Neural crest cell (in vitro differentiated cells): ENCODE data around the gene MYRF. TPM values are rescaled to one million over a fixed set of nuclear protein-coding genes. Genes with fewer than 3 reads are reported as not detected.

ENCODE experiments used
- DNase-seq: peaks from one replicate; pipeline ENCODE4 v3.0.0; 2021; ENCODE audit warnings: low read depth, mixed read lengths, low spot score
- H3K27ac Mint-ChIP-seq: one replicate; pipeline ENCODE4 v1.8.0; 2021; ENCODE audit warnings: mild to moderate bottlenecking, mixed read lengths; ENCODE audit not compliant: unreplicated experiment
- H3K27me3 Mint-ChIP-seq: 2 replicates; pipeline ENCODE4 v1.8.0; 2021; ENCODE audit warnings: low read depth, mild to moderate bottlenecking, mixed read lengths
- H3K36me3 Mint-ChIP-seq: 2 replicates; pipeline ENCODE4 v1.8.0; 2021; ENCODE audit warnings: low read depth, mild to moderate bottlenecking, mixed read lengths
- H3K4me1 Mint-ChIP-seq: 2 replicates; pipeline ENCODE4 v1.8.0; 2021; ENCODE audit warnings: mixed read lengths
- H3K4me3 Mint-ChIP-seq: one replicate; pipeline ENCODE4 v1.8.0; 2021; ENCODE audit warnings: mild to moderate bottlenecking, mixed read lengths
- H3K9me3 Mint-ChIP-seq: 2 replicates; pipeline ENCODE4 v1.8.0; 2021; ENCODE audit warnings: mixed read lengths
- total RNA-seq: library from RNA; stranded (reverse); gene quantifications from 2 replicates; pipeline ENCODE4 v1.2.1, GENCODE V29; 2021
- TF ChIP-seq, protein P1 (sequence below): fragments of 200-600 bp; sonication (generic); conservative IDR thresholded peaks from 2 replicates; pipeline ENCODE4 v1.5.0; 2021; ENCODE audit warnings: antibody characterized with exemption, mild to moderate bottlenecking

MYRF gene
- total RNA-seq, 1 donor from 2014 or later: 3.5 TPM

DNA sequence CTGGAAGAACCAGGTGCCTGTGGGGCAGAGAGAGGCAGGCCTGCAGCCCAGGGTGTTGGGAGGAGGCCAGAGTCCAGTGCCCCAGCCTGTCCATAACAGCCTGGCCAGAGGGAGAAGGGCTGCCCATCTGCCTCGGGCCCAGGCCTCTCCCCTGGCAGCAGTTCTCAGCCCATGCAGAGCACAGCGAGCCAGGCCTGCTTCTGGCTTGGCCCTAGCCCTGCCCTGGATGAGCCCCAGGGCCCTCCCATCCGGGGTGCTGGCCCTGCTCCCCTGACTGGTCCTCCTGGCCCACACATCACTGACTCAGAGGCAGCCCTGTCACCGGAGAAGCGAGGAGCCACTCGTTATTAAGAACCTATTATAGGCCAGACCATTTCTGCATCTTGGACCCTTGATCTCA is 19.7 kb upstream of the MYRF start:
- Mint-ChIP-seq H3K27ac (no peak overlapping the region), H3K4me1 (peaks cover 6% of the 10 kb centered on the region), H3K9me3 (no peaks in the 10 kb centered on the region), H3K36me3 (no peaks in the 10 kb centered on the region), H3K27me3 (peaks cover 3% of the 10 kb centered on the region), H3K4me3 (no peak overlapping the region)
- TF ChIP-seq, protein P1, sequence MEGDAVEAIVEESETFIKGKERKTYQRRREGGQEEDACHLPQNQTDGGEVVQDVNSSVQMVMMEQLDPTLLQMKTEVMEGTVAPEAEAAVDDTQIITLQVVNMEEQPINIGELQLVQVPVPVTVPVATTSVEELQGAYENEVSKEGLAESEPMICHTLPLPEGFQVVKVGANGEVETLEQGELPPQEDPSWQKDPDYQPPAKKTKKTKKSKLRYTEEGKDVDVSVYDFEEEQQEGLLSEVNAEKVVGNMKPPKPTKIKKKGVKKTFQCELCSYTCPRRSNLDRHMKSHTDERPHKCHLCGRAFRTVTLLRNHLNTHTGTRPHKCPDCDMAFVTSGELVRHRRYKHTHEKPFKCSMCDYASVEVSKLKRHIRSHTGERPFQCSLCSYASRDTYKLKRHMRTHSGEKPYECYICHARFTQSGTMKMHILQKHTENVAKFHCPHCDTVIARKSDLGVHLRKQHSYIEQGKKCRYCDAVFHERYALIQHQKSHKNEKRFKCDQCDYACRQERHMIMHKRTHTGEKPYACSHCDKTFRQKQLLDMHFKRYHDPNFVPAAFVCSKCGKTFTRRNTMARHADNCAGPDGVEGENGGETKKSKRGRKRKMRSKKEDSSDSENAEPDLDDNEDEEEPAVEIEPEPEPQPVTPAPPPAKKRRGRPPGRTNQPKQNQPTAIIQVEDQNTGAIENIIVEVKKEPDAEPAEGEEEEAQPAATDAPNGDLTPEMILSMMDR: no peak
- DNase-seq: no peak

DNA sequence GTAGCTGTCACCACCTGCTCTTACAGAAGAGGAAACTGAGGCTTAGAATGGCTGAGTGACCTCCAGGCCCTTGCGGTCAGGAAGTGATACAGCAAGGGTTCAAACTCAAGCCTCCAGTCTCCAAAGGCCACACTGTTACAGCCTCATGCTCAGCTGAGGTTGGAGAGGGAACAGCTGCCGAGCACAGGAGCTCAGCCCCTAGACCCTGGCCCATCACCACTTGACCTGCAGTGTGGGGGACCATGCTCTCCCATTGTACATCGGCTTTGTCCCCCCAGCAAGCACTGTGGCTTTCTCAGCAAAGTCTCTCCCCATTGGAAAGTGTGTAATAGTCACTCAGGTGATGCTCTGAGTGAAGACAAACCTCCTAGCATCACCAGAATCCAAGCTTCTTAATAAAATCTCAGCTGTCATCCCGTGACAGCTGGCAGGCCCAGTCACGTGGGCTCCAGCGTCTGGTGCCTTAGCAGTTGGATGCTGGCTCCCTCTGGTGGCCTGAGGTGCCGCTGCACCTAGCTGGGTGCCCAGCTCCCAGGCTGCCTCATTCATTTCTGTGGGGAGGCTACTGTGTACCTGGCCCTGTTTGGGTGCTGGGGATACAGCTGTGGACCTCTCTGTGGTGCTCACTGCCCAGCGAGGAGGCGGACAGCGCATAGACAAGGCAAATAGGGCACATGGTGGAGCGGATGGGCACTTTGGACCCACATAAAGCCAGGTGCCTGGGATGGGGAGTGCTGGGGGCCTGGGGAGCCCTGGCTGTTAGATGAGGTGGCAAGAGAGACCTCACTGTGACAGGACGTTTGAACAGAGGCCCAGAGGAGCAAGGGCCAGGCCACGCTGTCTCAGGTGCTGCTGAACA is 19.1 kb upstream of the MYRF start:
- H3K9me3 Mint-ChIP-seq: no peaks in the 10 kb centered on the region
- peaks cover 6% of the 10 kb centered on the region for H3K4me1 Mint-ChIP-seq
- peaks cover 3% of the 10 kb centered on the region for H3K27me3 Mint-ChIP-seq
- peak; percentile 84 for DNase-seq
- TF ChIP-seq, protein P1: peak; percentile 98
- peak overlapping the region; percentile 62 for H3K4me3 Mint-ChIP-seq
- no peaks in the 10 kb centered on the region for H3K36me3 Mint-ChIP-seq
- H3K27ac Mint-ChIP-seq: peak overlapping the region; percentile 85

GRCh38 chr11:61734767-61735166 is 17.7 kb upstream of the MYRF start:
- H3K9me3 Mint-ChIP-seq: no peaks in the 10 kb centered on the region
- H3K36me3 Mint-ChIP-seq: no peaks in the 10 kb centered on the region
- TF ChIP-seq, protein P1: no peak
- no peak overlapping the region for H3K4me3 Mint-ChIP-seq
- no peak for DNase-seq
- no peak overlapping the region for H3K27ac Mint-ChIP-seq
- H3K4me1 Mint-ChIP-seq: peaks cover 6% of the 10 kb centered on the region
- H3K27me3 Mint-ChIP-seq: peaks cover 3% of the 10 kb centered on the region

- DNase-seq: no peak
- no peak overlapping the region for H3K27ac Mint-ChIP-seq
- H3K36me3 Mint-ChIP-seq: no peaks in the 10 kb centered on the region
- H3K9me3 Mint-ChIP-seq: no peaks in the 10 kb centered on the region
- H3K27me3 Mint-ChIP-seq: peaks cover 3% of the 10 kb centered on the region
- H3K4me3 Mint-ChIP-seq: no peak overlapping the region
- TF ChIP-seq, protein P1: no peak
- peaks cover 6% of the 10 kb centered on the region for H3K4me1 Mint-ChIP-seq
Observed at GRCh38 chr11:61735391-61735790, 17.0 kb upstream of the MYRF start.

- no peaks in the 10 kb centered on the region for H3K9me3 Mint-ChIP-seq
- peaks cover 3% of the 10 kb centered on the region for H3K27me3 Mint-ChIP-seq
- TF ChIP-seq, protein P1: no peak
- no peak for DNase-seq
- no peaks in the 10 kb centered on the region for H3K36me3 Mint-ChIP-seq
- peaks cover 6% of the 10 kb centered on the region for H3K4me1 Mint-ChIP-seq
- peak overlapping the region; percentile 19 for H3K4me3 Mint-ChIP-seq
- H3K27ac Mint-ChIP-seq: no peak overlapping the region
Observed at GRCh38 chr11:61736310-61736709, 16.1 kb upstream of the MYRF start.
